ENCODE results near the gene FAHD2B. TPM values are rescaled to one million over a fixed set of nuclear protein-coding genes. Genes with fewer than 3 reads are reported as not detected.
A peak's percentile ranks its signal among the peaks of the same experiment; 100 is the strongest.

FAHD2B gene
- total and polyA plus RNA-seq, 2 of the 13 experiments (the other 11 are each of a cell fraction or from before 2014, with no cell fraction given): 6.4 to 6.7 TPM

- TF ChIP-seq DMAP1 (CRISPR knock-in tag; IDR thresholded peaks at IDR 0.05) (peak; percentile 87), DNMT1 (CRISPR knock-in tag; IDR thresholded peaks at IDR 0.05) (peak; percentile 87; the same call in 1 of the 2 replicates), ZNF781 (CRISPR knock-in tag; IDR thresholded peaks at IDR 0.05; ENCODE audit: borderline replicate concordance, not compliant biosample characterization) (peak; percentile 83), ZBTB38 (CRISPR knock-in tag; IDR thresholded peaks at IDR 0.05) (peak; percentile 37; the same call in 1 of the 2 replicates), GABPB1 (CRISPR knock-in tag; IDR thresholded peaks at IDR 0.05) (peak; percentile 80; the same call in 1 of the 2 replicates), POLR2G (IDR thresholded peaks at IDR 0.05; ENCODE audit: low read depth, low read length) (peak; percentile 76), ZNF276 (CRISPR knock-in tag; IDR thresholded peaks at IDR 0.05; ENCODE audit: low read depth) (peak; percentile 91; the same call in 1 of the 2 replicates), NCOA1 (CRISPR knock-in tag; IDR thresholded peaks at IDR 0.05) (peak; percentile 89), ZNF724P (CRISPR knock-in tag; IDR thresholded peaks at IDR 0.05; ENCODE audit: borderline replicate concordance) (peak; percentile 91), TFDP2 (CRISPR knock-in tag; IDR thresholded peaks at IDR 0.05) (peak; percentile 86)
These were observed 18.6 kb upstream of the FAHD2B start, which contains the start of gene ANKRD36 (continued) for GRCh38 chr2:97113050-97113881.

All from HepG2 (cell line).